ENCODE data around the gene ZNF324B. TPM values are rescaled to one million over a fixed set of nuclear protein-coding genes. Genes with fewer than 3 reads are reported as not detected.

Gene ZNF324B
- total RNA-seq, 2 experiments from 2014 or later, result 7.6 to 8.2 TPM

DNA sequence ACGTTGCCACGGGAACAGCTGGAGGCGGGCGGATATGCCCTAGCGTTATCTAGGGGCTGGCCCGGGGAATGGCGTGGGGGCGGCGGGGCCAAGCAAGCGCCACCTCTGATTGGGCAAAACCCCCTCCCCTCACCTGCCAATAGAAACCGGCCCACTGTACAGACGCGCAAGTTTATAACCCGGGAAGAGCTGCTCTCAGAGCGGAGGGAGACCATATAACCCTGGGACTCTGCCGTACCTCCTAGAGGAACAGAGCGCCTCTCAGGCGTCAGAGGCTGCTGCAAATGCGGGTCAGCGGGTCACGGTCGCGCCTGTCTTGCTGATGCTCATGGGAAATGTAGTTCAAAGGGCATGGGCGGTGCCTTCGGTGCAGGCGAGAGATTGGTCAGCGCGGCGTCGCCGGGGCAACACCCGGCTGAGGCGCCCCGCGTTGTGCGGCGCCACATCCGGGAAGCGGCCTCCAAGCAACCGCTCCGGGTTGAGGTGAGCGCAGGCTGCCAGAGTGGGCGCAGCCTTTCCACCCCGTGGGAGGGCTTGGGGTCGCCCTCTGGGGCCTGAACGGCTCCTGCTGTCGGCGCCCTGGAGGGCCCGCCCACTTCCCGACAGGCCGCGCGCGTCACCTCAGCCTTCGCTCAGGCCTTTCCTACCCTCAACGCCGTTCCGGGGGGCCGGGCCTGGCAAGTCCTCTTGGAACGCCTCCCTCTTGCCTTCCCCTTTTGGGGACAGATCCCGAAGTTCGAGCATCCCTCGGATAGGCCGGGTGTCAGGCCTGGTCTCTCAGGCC is 24.5 kb downstream of the ZNF324B start, which contains the start of gene ZNF446:
Gene ZNF446, plus strand, starts transcription at position 639 of the 784 bp plus-strand sequence. CDS start 867 bp downstream, outside the sequence.
- intact Hi-C loops (cut with micrococcal nuclease), result no loop called here
- peak; percentile 87 for ATAC-seq
- CTCF ChIA-PET, result interaction anchor here (1.1 kb wide), 1 partner anchor 44 kb away, joined by 6 read pairs; the partner anchor contains the start of gene ZBTB45

DNA sequence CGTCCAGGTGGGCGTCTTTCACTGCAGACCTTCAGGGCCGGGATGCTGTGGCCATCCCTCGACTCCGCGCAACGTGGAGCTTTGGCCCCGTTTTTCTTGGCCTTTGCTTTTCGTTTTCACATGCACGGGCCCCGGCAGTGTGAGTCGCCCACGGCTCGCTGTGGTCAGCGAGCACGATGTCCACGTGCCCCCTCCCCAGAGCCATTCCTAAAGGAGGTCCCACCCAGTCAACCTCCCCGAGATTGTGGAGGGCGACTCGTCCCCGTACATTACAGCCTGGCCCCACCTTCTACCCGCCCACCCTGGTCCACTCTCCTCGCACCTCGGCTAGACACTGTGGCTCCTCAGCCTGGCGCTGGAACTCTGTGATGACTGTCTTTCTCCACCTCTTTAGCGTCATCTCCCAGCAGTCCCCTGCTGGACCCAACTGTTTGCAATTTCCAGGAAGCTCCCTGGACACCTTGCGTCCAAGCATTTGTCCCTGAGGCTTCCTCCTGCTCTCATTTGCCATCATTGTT is 25.1 kb downstream of the ZNF324B start:
- peaks cover 32% of the 10 kb centered on the region for H3K4me1 Mint-ChIP-seq (ENCODE audit: low read depth)
- ChIA-PET POLR2A (interaction anchor here (0.7 to 2.6 kb wide), 13 partner anchors 13 to 99 kb away, joined by 3 to 11 read pairs (median 4); partner anchors contain the start of genes CHMP2A, TRIM28 and ZBTB45), CTCF (interaction anchor here (1.1 kb wide), 1 partner anchor 43 kb away, joined by 6 read pairs; the partner anchor contains the start of gene ZBTB45)
- TF ChIP-seq, protein P1, sequence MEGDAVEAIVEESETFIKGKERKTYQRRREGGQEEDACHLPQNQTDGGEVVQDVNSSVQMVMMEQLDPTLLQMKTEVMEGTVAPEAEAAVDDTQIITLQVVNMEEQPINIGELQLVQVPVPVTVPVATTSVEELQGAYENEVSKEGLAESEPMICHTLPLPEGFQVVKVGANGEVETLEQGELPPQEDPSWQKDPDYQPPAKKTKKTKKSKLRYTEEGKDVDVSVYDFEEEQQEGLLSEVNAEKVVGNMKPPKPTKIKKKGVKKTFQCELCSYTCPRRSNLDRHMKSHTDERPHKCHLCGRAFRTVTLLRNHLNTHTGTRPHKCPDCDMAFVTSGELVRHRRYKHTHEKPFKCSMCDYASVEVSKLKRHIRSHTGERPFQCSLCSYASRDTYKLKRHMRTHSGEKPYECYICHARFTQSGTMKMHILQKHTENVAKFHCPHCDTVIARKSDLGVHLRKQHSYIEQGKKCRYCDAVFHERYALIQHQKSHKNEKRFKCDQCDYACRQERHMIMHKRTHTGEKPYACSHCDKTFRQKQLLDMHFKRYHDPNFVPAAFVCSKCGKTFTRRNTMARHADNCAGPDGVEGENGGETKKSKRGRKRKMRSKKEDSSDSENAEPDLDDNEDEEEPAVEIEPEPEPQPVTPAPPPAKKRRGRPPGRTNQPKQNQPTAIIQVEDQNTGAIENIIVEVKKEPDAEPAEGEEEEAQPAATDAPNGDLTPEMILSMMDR (IDR thresholded peaks at IDR 0.05), result no peak
- peaks cover 7% of the 10 kb centered on the region for H3K36me3 Mint-ChIP-seq (ENCODE audit: low read depth)
- DNase-seq (peak; percentile 46), ATAC-seq (peak; percentile 0)
- H3K9me3 Mint-ChIP-seq, result no peaks in the 10 kb centered on the region
- H3K27me3 Mint-ChIP-seq, result no peaks in the 10 kb centered on the region
- intact Hi-C loops (cut with micrococcal nuclease), result no loop called here
- H3K27ac Mint-ChIP-seq, result peak overlapping the region; percentile 98
- H3K4me3 Mint-ChIP-seq, result peak overlapping the region; percentile 82

More for the DNA sequence above, 24.5 kb downstream of the ZNF324B start, which contains the start of gene ZNF446:
- TF ChIP-seq, protein P1 (IDR thresholded peaks at IDR 0.05), result no peak
- peaks cover 9% of the 10 kb centered on the region for H3K36me3 Mint-ChIP-seq (ENCODE audit: low read depth)
- H3K4me1 Mint-ChIP-seq (ENCODE audit: low read depth), result peaks cover 32% of the 10 kb centered on the region
- DNase-seq, result peak; percentile 98
- H3K9me3 Mint-ChIP-seq, result no peaks in the 10 kb centered on the region
- POLR2A ChIA-PET, result interaction anchor here (0.7 to 2.6 kb wide), 12 partner anchors 10 to 100 kb away, joined by 3 to 11 read pairs (median 5); partner anchors contain the start of genes CHMP2A, TRIM28, ZBTB45 and ZNF324
- H3K4me3 Mint-ChIP-seq, result peak within 1 kb of the TSS; percentile 82
- H3K27me3 Mint-ChIP-seq, result no peaks in the 10 kb centered on the region
- H3K27ac Mint-ChIP-seq, result peak within 1 kb of the TSS; percentile 98

DNA sequence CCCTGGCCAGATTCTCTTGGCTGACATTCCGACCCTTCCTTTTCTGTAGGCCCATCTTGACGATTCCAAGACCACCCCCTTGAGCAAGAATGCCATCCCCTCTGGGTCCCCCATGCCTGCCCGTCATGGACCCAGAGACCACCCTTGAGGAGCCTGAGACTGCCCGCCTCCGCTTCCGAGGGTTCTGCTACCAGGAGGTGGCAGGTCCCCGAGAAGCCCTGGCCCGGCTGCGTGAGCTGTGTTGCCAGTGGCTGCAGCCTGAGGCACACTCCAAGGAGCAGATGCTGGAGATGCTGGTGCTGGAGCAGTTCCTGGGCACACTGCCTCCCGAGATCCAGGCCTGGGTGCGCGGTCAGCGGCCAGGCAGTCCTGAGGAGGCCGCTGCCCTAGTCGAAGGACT is 25.7 kb downstream of the ZNF324B start:
- ChIA-PET CTCF (interaction anchor here (1.1 to 2.2 kb wide), 2 partner anchors 43 kb away, joined by 6 to 7 read pairs; partner anchors contain the start of gene ZBTB45), POLR2A (interaction anchor here (0.9 to 2.6 kb wide), 8 partner anchors 12 to 91 kb away, joined by 3 to 11 read pairs (median 4); partner anchors contain the start of genes CHMP2A and ZBTB45)
- peaks cover 5% of the 10 kb centered on the region for H3K36me3 Mint-ChIP-seq (ENCODE audit: low read depth)
- TF ChIP-seq, protein P1 (IDR thresholded peaks at IDR 0.05), result no peak
- H3K9me3 Mint-ChIP-seq, result no peaks in the 10 kb centered on the region
- H3K4me3 Mint-ChIP-seq, result peak overlapping the region; percentile 82
- peaks cover 32% of the 10 kb centered on the region for H3K4me1 Mint-ChIP-seq (ENCODE audit: low read depth)
- intact Hi-C loops (cut with micrococcal nuclease), result no loop called here
- DNase-seq (no peak), ATAC-seq (no peak)
- peak overlapping the region; percentile 98 for H3K27ac Mint-ChIP-seq
- H3K27me3 Mint-ChIP-seq, result no peaks in the 10 kb centered on the region

DNA sequence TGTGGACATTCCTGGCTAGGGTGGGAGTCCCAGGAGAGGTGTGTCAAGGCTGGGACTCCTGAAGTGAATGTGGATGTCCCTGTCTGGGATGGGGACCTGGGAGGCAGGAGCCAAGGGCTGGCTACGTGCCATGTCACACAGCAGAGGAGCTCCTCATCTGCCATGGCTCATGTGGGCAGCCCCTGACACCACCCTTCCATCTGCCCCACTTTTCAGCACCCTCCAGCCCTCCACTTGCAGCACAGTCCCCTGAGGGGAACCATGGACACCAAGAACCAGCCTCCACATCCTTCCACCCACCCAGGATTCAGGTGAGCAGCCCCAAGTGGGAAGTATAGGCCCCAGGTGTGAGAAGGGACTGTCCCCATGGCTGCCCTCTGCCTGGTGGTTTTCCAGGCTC is 26.4 kb downstream of the ZNF324B start:
- H3K27ac Mint-ChIP-seq, result peak overlapping the region; percentile 55
- ChIA-PET POLR2A (interaction anchor here (1.9 kb wide), 1 partner anchor 42 kb away, joined by 5 read pairs; the partner anchor contains the start of gene ZBTB45), CTCF (interaction anchor here (1.4 to 2.2 kb wide), 2 partner anchors 36 to 42 kb away, joined by 3 to 7 read pairs; partner anchors contain the start of gene ZBTB45)
- TF ChIP-seq, protein P1 (IDR thresholded peaks at IDR 0.05), result no peak
- intact Hi-C loops (cut with micrococcal nuclease), result no loop called here
- peaks cover 4% of the 10 kb centered on the region for H3K36me3 Mint-ChIP-seq (ENCODE audit: low read depth)
- no peak for DNase-seq
- H3K27me3 Mint-ChIP-seq, result no peaks in the 10 kb centered on the region
- ATAC-seq, result no peak
- no peaks in the 10 kb centered on the region for H3K9me3 Mint-ChIP-seq
- H3K4me1 Mint-ChIP-seq (ENCODE audit: low read depth), result peaks cover 32% of the 10 kb centered on the region
- no peak overlapping the region for H3K4me3 Mint-ChIP-seq

All from activated CD8-positive, alpha-beta T cell treated with anti-CD3 and anti-CD28 coated beads for 36 hours (primary cell).